DND-41 (cell line): ENCODE results near the gene WBP11.

ENCODE experiments used
- ATAC-seq: fragments of 200-7000 bp; cut with Tn5 transposase; 3 replicates; pipeline ENCODE4 v1.9.1; 2021; ENCODE audit warnings: low read depth; ENCODE audit not compliant: insufficient read depth
- DNase-seq: peaks from one replicate; pipeline ENCODE4 v3.0.0-alpha.2; 2020
- H2AFZ ChIP-seq: 2 replicates; pipeline ENCODE4 v1.6.0; 2012; ENCODE audit warnings: low read depth, low read length
- H3K27ac ChIP-seq: 2 replicates; pipeline ENCODE4 v1.5.1; 2012; ENCODE audit warnings: low read length, inconsistent platforms
- H3K27me3 ChIP-seq: fragments of 200-600 bp; sonication (generic); 2 replicates; pipeline ENCODE4 v1.6.0; 2012; ENCODE audit warnings: low read length, mild to moderate bottlenecking, inconsistent platforms; ENCODE audit not compliant: insufficient read depth, poor library complexity
- H3K36me3 ChIP-seq: 2 replicates; pipeline ENCODE4 v1.5.1; 2012; ENCODE audit warnings: low read length, inconsistent platforms; ENCODE audit not compliant: insufficient read depth
- H3K4me1 ChIP-seq: 2 replicates; pipeline ENCODE4 v1.5.1; 2012; ENCODE audit warnings: mild to moderate bottlenecking, low read length; ENCODE audit not compliant: insufficient read depth
- H3K4me2 ChIP-seq: 2 replicates; pipeline ENCODE4 v1.6.0; 2012; ENCODE audit warnings: mild to moderate bottlenecking, moderate library complexity, low read length, inconsistent platforms; ENCODE audit not compliant: insufficient read depth
- H3K4me3 ChIP-seq, 2 experiments: fragments of 200-600 bp in 1 of 2; shearing (Covaris generic) in 1 of 2; 2 replicates each; pipeline ENCODE4 v1.5.1; 2012 to 2016; ENCODE audit warnings: inconsistent platforms in 2 of 2, low read length in 2 of 2, mild to moderate bottlenecking in 2 of 2, low read depth in 1 of 2, moderate library complexity in 1 of 2
- H3K79me2 ChIP-seq: 2 replicates; pipeline ENCODE4 v1.6.0; 2012; ENCODE audit warnings: low read length, inconsistent platforms; ENCODE audit not compliant: insufficient read depth
- H3K9ac ChIP-seq: 2 replicates; pipeline ENCODE4 v1.6.0; 2012; ENCODE audit warnings: low read depth, mild to moderate bottlenecking, inconsistent platforms, low read length, moderate library complexity
- H3K9me3 ChIP-seq: 2 replicates; pipeline ENCODE4 v1.5.1; 2012; ENCODE audit warnings: low read length, moderate library complexity, mild to moderate bottlenecking, inconsistent platforms; ENCODE audit not compliant: insufficient read depth, severe bottlenecking
- H4K20me1 ChIP-seq: 2 replicates; pipeline ENCODE4 v1.6.0; 2012; ENCODE audit warnings: low read length; ENCODE audit not compliant: insufficient read depth
- EZH2 ChIP-seq: IDR thresholded peaks from 3 replicates; pipeline ENCODE4 v1.6.1; 2012; ENCODE audit warnings: borderline replicate concordance, low read depth, mild to moderate bottlenecking, moderate library complexity, low read length, inconsistent platforms; ENCODE audit not compliant: severe bottlenecking
- TF ChIP-seq, protein P1 (sequence below): IDR thresholded peaks from 2 replicates; pipeline ENCODE4 v1.5.1; 2012; ENCODE audit warnings: borderline replicate concordance, low read length, moderate library complexity, mild to moderate bottlenecking; ENCODE audit not compliant: poor library complexity, severe bottlenecking; ENCODE audit errors: extremely low read depth

Gene WBP11

DNA sequence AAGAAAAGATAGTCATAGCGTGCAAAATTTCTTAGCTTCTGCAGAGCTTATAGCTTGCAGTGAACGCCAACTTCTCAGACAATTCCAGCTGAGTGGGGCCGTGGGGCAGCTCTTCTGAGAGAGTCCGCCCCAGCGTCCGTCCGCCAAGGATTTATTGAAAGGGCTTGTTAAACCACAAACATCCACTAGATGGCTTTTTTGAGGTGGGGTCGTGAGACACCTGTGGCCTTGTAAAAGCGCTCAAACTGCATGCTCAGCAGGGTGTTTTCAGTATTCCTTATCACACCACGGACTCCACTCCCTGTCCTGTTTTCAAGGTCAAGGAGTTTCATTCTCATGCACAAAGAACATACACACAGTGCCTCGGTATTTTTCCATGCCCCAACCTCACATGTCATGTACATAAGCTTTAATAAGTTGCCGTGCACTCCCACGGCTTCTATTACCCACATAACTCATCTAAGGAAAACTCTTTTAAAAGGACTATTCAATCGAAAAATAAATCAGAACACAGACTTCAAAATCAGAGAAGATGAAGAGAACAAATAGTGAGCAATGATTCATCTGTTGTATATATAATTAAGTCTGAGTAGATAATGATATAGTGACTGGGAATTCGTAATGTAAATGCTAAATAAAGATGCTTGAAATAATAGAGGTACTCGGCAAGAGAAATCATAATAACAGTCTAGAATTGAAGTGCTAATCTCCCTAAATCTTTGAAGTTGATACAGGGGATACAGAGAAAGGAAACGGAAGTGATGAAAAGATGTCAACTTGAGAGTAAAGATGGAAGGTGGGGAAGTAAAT, 46.7 kb downstream of the WBP11 start:
- DNase-seq, result peak; percentile 21
- Histone ChIP-seq H3K9ac (no peak overlapping the region), H3K4me3 (no peak overlapping the region), H3K27ac (no peak overlapping the region), H4K20me1 (no peaks in the 10 kb centered on the region), H3K79me2 (no peaks in the 10 kb centered on the region), H2AFZ (no peak overlapping the region), H3K9me3 (no peaks in the 10 kb centered on the region), H3K4me1 (no peaks in the 10 kb centered on the region), H3K27me3 (no peaks in the 10 kb centered on the region), H3K4me2 (no peak overlapping the region), H3K36me3 (no peaks in the 10 kb centered on the region)
- TF ChIP-seq EZH2, result no peak
- TF ChIP-seq, protein P1, sequence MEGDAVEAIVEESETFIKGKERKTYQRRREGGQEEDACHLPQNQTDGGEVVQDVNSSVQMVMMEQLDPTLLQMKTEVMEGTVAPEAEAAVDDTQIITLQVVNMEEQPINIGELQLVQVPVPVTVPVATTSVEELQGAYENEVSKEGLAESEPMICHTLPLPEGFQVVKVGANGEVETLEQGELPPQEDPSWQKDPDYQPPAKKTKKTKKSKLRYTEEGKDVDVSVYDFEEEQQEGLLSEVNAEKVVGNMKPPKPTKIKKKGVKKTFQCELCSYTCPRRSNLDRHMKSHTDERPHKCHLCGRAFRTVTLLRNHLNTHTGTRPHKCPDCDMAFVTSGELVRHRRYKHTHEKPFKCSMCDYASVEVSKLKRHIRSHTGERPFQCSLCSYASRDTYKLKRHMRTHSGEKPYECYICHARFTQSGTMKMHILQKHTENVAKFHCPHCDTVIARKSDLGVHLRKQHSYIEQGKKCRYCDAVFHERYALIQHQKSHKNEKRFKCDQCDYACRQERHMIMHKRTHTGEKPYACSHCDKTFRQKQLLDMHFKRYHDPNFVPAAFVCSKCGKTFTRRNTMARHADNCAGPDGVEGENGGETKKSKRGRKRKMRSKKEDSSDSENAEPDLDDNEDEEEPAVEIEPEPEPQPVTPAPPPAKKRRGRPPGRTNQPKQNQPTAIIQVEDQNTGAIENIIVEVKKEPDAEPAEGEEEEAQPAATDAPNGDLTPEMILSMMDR, result peak; percentile 49
- peak; percentile 39; the same call in 1 of the 3 replicates for ATAC-seq

DNA sequence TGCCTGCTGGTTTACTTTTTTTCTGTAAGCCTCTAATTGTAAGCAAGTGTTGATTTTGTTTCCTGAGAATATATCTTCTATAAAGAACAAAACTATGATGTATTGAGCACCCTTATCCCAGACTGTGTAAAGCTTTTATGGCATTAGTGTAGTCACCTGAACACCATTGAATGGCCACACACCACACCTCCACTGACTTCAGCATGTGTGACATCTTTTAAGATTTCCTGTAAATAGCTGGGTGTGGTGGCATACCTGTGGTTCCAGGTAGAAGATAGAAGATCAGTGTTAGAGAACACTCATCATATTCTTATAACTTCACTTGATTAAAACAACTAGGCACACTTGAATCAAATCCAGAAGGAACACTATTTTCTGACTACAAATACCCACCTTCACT, 51.3 kb downstream of the WBP11 start:
- no peak for TF ChIP-seq EZH2
- TF ChIP-seq, protein P1, result no peak
- no peaks in the 10 kb centered on the region for H3K4me1 ChIP-seq

DNA sequence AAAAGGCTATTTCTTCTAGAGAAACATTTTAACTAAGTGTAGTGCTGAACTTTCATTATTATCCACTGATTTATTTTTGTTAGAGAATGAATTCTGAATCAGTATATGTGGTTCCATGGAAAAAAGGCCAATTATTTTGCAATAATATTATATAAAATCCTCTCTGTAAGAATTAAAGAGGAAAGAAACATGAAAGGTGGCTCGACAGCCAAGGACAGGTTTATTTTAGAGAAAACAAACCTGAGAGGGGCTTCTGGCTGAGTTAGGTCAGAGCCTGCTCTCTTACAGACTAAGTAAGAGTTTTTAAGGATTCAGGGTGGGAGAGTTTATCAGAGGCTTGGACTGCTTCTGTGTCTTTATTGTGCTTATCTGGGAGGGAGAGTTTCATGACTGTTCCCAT, 60.2 kb downstream of the WBP11 start:
- ATAC-seq, result no peak
- no peak for DNase-seq
- no peak overlapping the region for H2AFZ ChIP-seq
- H3K4me1 ChIP-seq, result no peaks in the 10 kb centered on the region
- no peaks in the 10 kb centered on the region for H3K9me3 ChIP-seq
- H4K20me1 ChIP-seq, result no peaks in the 10 kb centered on the region
- no peak overlapping the region for H3K4me3 ChIP-seq
- no peaks in the 10 kb centered on the region for H3K79me2 ChIP-seq
- no peak overlapping the region for H3K9ac ChIP-seq
- no peak overlapping the region for H3K27ac ChIP-seq
- no peak for TF ChIP-seq EZH2
- TF ChIP-seq, protein P1, result no peak
- H3K36me3 ChIP-seq, result no peaks in the 10 kb centered on the region
- H3K4me2 ChIP-seq, result no peak overlapping the region
- peaks cover 2% of the 10 kb centered on the region for H3K27me3 ChIP-seq

More for the DNA sequence above, 51.3 kb downstream of the WBP11 start:
- no peaks in the 10 kb centered on the region for H3K9me3 ChIP-seq
- H2AFZ ChIP-seq, result no peak overlapping the region
- H3K27me3 ChIP-seq, result no peaks in the 10 kb centered on the region
- H4K20me1 ChIP-seq, result no peaks in the 10 kb centered on the region
- no peak overlapping the region for H3K4me2 ChIP-seq
- ATAC-seq (no peak), DNase-seq (no peak)
- no peak overlapping the region for H3K4me3 ChIP-seq
- H3K27ac ChIP-seq, result no peak overlapping the region
- H3K9ac ChIP-seq, result no peak overlapping the region
- no peaks in the 10 kb centered on the region for H3K36me3 ChIP-seq
- no peaks in the 10 kb centered on the region for H3K79me2 ChIP-seq

DNA sequence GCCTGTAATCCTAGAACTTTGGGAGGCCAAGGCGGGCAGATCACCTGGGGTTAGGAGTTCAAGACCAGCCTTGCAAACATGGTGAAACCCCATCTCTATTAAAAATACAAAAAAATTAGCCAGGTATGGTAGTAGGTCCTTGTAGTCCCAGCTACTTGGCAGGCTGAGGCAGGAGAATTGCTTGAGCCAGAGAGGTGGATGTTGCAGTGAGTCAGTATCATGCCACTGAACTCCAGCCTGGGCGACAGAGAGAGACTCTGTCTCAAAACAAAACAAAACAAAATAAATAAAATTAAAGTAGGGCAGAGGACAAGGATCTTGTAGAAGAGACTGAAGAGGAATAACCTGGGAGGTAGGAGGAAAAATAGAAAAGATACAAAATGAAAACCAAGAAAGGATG, 61.3 kb downstream of the WBP11 start:
- H3K79me2 ChIP-seq, result no peaks in the 10 kb centered on the region
- H4K20me1 ChIP-seq, result no peaks in the 10 kb centered on the region
- no peak overlapping the region for H3K4me3 ChIP-seq
- H3K4me1 ChIP-seq, result no peaks in the 10 kb centered on the region
- H3K27me3 ChIP-seq, result peaks cover 2% of the 10 kb centered on the region
- DNase-seq, result no peak
- H3K9ac ChIP-seq, result no peak overlapping the region
- H2AFZ ChIP-seq, result no peak overlapping the region
- TF ChIP-seq, protein P1, result no peak
- TF ChIP-seq EZH2, result no peak
- no peaks in the 10 kb centered on the region for H3K9me3 ChIP-seq
- no peaks in the 10 kb centered on the region for H3K36me3 ChIP-seq
- ATAC-seq, result no peak
- no peak overlapping the region for H3K27ac ChIP-seq
- no peak overlapping the region for H3K4me2 ChIP-seq
